OCI-LY7 (cell line): ENCODE measurements around the gene TSPAN31. TPM values are rescaled to one million over a fixed set of nuclear protein-coding genes. Genes with fewer than 3 reads are reported as not detected.

Source experiments
- BruUV-seq: library from RNA; stranded (reverse); fragments of 400-500 nt; replicated peaks from 2 replicates; lab custom pipeline; 2021; lab: Mats Ljungman, UMichigan
- CTCF ChIA-PET: fragments of 300-600 bp; sonication (Branson Sonifier 250); formaldehyde crosslinking; loops from one replicate; lab custom pipeline; 2022; ENCODE audit warnings: antibody characterized with exemption; ENCODE audit not compliant: unreplicated experiment; lab: Charles Lee
- POLR2A ChIA-PET: fragments of 300-600 bp; sonication (Branson Sonifier 250); formaldehyde crosslinking; loops from one replicate; lab custom pipeline; 2022; ENCODE audit warnings: antibody characterized with exemption; lab: Charles Lee
- DNase-seq: peaks from one replicate; pipeline ENCODE4 v3.0.0-alpha.2; 2015; ENCODE audit warnings: low spot score
- H2AFZ ChIP-seq: fragments of 200-600 bp; sonication (generic), shearing (Covaris generic); 2 replicates; pipeline ENCODE4 v1.6.1; 2014; ENCODE audit warnings: mild to moderate bottlenecking, antibody characterized with exemption, low read length, moderate library complexity
- H3K27ac ChIP-seq: fragments of 200-600 bp; sonication (generic); 2 replicates; pipeline ENCODE4 v1.5.1; 2014; ENCODE audit warnings: mixed run types, low read depth, mild to moderate bottlenecking, moderate library complexity, low read length, inconsistent platforms; ENCODE audit not compliant: poor library complexity, severe bottlenecking
- H3K36me3 ChIP-seq: fragments of 200-600 bp; sonication (generic); 2 replicates; pipeline ENCODE4 v1.6.1; 2014; ENCODE audit warnings: mild to moderate bottlenecking, antibody characterized with exemption, low read length, moderate library complexity, mixed read lengths; ENCODE audit not compliant: insufficient read depth
- H3K4me1 ChIP-seq: fragments of 200-600 bp; sonication (generic); 2 replicates; pipeline ENCODE4 v1.5.1; 2014; ENCODE audit warnings: mild to moderate bottlenecking, low read length; ENCODE audit not compliant: insufficient read depth, poor library complexity, severe bottlenecking
- H3K4me2 ChIP-seq: fragments of 200-600 bp; sonication (generic); 2 replicates; pipeline ENCODE4 v1.6.1; 2014; ENCODE audit warnings: mild to moderate bottlenecking, low read length
- H3K4me3 ChIP-seq: fragments of 200-600 bp; sonication (generic); 2 replicates; pipeline ENCODE4 v1.5.1; 2014; ENCODE audit warnings: mild to moderate bottlenecking, low read depth, low read length; ENCODE audit not compliant: poor library complexity, severe bottlenecking
- H3K79me2 ChIP-seq: fragments of 200-600 bp; sonication (generic); 2 replicates; pipeline ENCODE4 v1.6.1; 2016; ENCODE audit warnings: low read depth, mild to moderate bottlenecking, low read length, moderate library complexity, mixed read lengths; ENCODE audit not compliant: insufficient read depth
- H3K9me2 ChIP-seq: fragments of 200-600 bp; sonication (generic); 2 replicates; pipeline ENCODE4 v1.6.1; 2016; ENCODE audit warnings: mild to moderate bottlenecking, low read length, mixed read lengths; ENCODE audit not compliant: insufficient read depth
- H3K9me3 ChIP-seq: fragments of 200-600 bp; sonication (generic); 2 replicates; pipeline ENCODE4 v1.6.1; 2014; ENCODE audit warnings: mild to moderate bottlenecking, mixed run types, low read length, mixed read lengths
- H4K20me1 ChIP-seq: fragments of 200-600 bp; sonication (generic); 2 replicates; pipeline ENCODE4 v1.6.1; 2014; ENCODE audit warnings: mild to moderate bottlenecking, antibody characterized with exemption, low read length, moderate library complexity, mixed read lengths; ENCODE audit not compliant: insufficient read depth
- EZH2phosphoT487 ChIP-seq: fragments of 200-600 bp; sonication (generic); IDR thresholded peaks from 2 replicates; pipeline ENCODE4 v1.6.1; 2018; ENCODE audit warnings: low read depth, borderline replicate concordance, mild to moderate bottlenecking, mixed run types, antibody characterized with exemption, low read length, moderate library complexity, mixed read lengths
- intact Hi-C: fragments of 100-400 bp; cut with micrococcal nuclease; formaldehyde crosslinking; loops from one replicate; pipeline ENCODE4 v1.10.0; 2022; ENCODE audit not compliant: unreplicated experiment
- total RNA-seq, 2 experiments: library from RNA; depleted of rRNA in 1 of 2; stranded (reverse); fragments of >200 nt in 1 of 2; shearing (Covaris generic) in 1 of 2; gene quantifications; 2 replicates each; pipeline ENCODE4 v1.2.3, GENCODE V29; 2014 to 2022
- TF ChIP-seq, protein P1 (sequence below): fragments of 200-600 bp; sonication (generic); conservative IDR thresholded peaks from 2 replicates; pipeline ENCODE4 v1.5.1; 2014; ENCODE audit warnings: mild to moderate bottlenecking, antibody characterized with exemption, low read length, moderate library complexity, mixed read lengths

TSPAN31 gene
- total RNA-seq, 2 experiments from 2014 or later = 2.4 to 6.4 TPM

DNA sequence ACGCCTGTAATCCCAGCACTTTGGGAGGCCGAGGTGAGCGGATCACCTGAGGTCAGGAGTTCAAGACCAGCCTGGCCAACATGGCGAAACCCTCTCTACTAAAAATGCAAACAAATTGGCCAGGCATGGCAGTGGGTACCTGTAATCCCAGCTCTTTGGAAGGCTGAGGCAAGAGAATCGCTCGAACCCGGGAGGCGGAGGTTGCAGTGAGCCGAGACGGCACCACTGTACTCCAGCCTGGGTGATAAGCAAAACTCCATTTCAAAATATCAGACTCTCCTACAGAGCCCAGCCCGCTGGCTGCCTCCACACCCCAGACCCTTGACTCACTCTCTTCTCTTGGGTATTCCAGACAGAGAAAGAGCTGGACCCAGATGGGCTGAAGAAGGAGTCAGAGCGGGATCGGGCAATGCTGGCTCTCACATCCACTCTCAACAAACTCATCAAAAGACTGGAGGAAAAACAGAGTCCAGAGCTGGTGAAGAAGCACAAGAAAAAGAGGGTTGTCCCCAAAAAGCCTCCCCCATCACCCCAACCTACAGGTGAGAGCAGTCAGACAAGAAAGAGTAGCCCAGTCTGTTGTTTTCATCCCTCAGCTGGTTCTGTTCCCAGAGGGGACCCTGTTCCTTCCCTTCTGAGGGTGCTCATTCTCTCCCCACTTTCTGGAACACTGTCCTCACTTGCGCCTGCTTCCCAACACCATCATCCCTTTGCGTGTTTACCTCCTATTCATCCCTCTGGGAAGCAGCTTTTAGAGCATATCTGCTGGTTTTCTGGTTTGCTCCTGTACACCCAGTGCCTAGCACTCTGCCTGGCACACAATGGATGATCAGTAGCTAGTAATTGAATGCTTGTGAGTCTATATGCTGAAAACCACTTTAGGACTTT is 26.0 kb upstream of the TSPAN31 start:
- H3K4me3 ChIP-seq = no peak overlapping the region
- no peaks in the 10 kb centered on the region for H3K9me3 ChIP-seq
- H3K9me2 ChIP-seq = no peaks in the 10 kb centered on the region
- CTCF ChIA-PET = interaction anchor here (0.6 kb wide), 1 partner anchor 26 kb away, joined by 3 read pairs; the partner anchor contains the start of gene TSPAN31
- H3K4me1 ChIP-seq = peaks cover 22% of the 10 kb centered on the region
- no peak overlapping the region for H3K4me2 ChIP-seq
- no peak overlapping the region for H2AFZ ChIP-seq
- H3K79me2 ChIP-seq = no peaks in the 10 kb centered on the region
- peaks cover 58% of the 10 kb centered on the region for H3K36me3 ChIP-seq
- POLR2A ChIA-PET = interaction anchor here (0.6 to 1.0 kb wide), 2 partner anchors 9 to 42 kb away, joined by 3 to 4 read pairs; no protein-coding TSS in a partner anchor
- intact Hi-C loops = no loop called here
- TF ChIP-seq EZH2phosphoT487 = no peak
- TF ChIP-seq, protein P1, sequence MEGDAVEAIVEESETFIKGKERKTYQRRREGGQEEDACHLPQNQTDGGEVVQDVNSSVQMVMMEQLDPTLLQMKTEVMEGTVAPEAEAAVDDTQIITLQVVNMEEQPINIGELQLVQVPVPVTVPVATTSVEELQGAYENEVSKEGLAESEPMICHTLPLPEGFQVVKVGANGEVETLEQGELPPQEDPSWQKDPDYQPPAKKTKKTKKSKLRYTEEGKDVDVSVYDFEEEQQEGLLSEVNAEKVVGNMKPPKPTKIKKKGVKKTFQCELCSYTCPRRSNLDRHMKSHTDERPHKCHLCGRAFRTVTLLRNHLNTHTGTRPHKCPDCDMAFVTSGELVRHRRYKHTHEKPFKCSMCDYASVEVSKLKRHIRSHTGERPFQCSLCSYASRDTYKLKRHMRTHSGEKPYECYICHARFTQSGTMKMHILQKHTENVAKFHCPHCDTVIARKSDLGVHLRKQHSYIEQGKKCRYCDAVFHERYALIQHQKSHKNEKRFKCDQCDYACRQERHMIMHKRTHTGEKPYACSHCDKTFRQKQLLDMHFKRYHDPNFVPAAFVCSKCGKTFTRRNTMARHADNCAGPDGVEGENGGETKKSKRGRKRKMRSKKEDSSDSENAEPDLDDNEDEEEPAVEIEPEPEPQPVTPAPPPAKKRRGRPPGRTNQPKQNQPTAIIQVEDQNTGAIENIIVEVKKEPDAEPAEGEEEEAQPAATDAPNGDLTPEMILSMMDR = no peak
- DNase-seq = no peak
- H4K20me1 ChIP-seq = no peaks in the 10 kb centered on the region
- BruUV-seq = no TSS peak
- H3K27ac ChIP-seq = no peak overlapping the region

DNA sequence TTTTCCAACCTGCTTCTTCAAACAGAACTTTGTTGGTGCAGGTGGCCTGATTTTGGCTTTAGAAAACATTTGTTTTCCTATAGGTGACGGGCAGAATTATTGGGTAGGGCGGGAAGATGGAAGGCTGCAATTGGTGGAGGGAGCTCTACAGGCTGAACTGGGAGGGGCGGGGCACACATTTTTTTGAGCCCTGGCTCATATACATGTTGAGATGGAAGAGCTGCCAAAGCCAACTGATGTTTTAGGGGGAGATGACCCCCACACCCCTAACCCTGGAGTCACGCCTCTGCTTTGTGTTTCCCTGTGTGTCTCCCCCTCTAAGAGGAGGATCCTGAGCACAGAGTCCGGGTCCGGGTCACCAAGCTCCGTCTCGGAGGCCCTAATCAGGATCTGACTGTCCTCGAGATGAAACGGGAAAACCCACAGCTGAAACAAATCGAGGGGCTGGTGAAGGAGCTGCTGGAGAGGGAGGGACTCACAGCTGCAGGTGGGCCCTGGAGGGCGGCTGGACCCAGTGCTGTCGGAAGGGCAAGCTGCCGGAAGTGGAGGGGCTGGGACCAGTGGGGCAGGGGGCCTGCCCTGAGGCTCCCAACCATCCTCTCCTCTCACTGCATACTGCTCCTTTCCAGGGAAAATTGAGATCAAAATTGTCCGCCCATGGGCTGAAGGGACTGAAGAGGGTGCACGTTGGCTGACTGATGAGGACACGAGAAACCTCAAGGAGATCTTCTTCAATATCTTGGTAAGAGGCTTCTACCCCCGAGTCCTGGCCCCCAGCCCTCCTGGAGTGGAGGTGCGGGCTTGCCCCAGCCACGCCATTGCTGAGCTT is 24.8 kb upstream of the TSPAN31 start:
- Histone ChIP-seq H3K4me1 (peaks cover 20% of the 10 kb centered on the region), H3K9me2 (no peaks in the 10 kb centered on the region), H3K27ac (no peak overlapping the region), H3K36me3 (peaks cover 55% of the 10 kb centered on the region), H3K9me3 (no peaks in the 10 kb centered on the region), H3K79me2 (no peaks in the 10 kb centered on the region), H3K4me3 (no peak overlapping the region), H2AFZ (no peak overlapping the region), H3K4me2 (no peak overlapping the region), H4K20me1 (no peaks in the 10 kb centered on the region)
- intact Hi-C loops = no loop called here
- ChIA-PET CTCF (no interaction called here), POLR2A (interaction anchor here (0.6 to 1.0 kb wide), 2 partner anchors 10 to 183 kb away, joined by 3 to 4 read pairs; no protein-coding TSS in a partner anchor)
- BruUV-seq = no TSS peak
- TF ChIP-seq, protein P1 = no peak
- TF ChIP-seq EZH2phosphoT487 = no peak
- DNase-seq = no peak
